HG03575 (cell line): Measurements from ENCODE around the gene ACTG2.

Source experiments
- ATAC-seq: cut with Tn5 transposase; IDR thresholded peaks from one replicate; pipeline ENCODE4 v1.9.1; 2021; ENCODE audit not compliant: unreplicated experiment, insufficient number of reproducible peaks, low FRiP score; ENCODE audit errors: extremely low read depth

The ACTG2 gene

GRCh38 chr2:73908689-73909652 lies 16.2 kb downstream of the ACTG2 start:
- no peak for ATAC-seq

- ATAC-seq = no peak
These were observed 18.2 kb downstream of the ACTG2 start for GRCh38 chr2:73910873-73911547.

- no peak for ATAC-seq
These were observed 18.9 kb downstream of the ACTG2 start for GRCh38 chr2:73911548-73912208.

- no peak for ATAC-seq
These were observed 20.7 kb downstream of the ACTG2 start for GRCh38 chr2:73913414-73914054.

- no peak for ATAC-seq
These were observed 21.9 kb downstream of the ACTG2 start for GRCh38 chr2:73914667-73915066.

GRCh38 chr2:73915437-73915993 lies 22.7 kb downstream of the ACTG2 start:
- no peak for ATAC-seq

- ATAC-seq = no peak
These were observed 23.9 kb downstream of the ACTG2 start for GRCh38 chr2:73916666-73917065.

GRCh38 chr2:73917296-73917695 lies 24.5 kb downstream of the ACTG2 start:
- ATAC-seq = no peak

- no peak for ATAC-seq
These were observed 24.9 kb downstream of the ACTG2 start for GRCh38 chr2:73917696-73918207.

GRCh38 chr2:73918856-73919255 lies 26.0 kb downstream of the ACTG2 start:
- no peak for ATAC-seq

- no peak for ATAC-seq
These were observed 26.9 kb downstream of the ACTG2 start for GRCh38 chr2:73919596-73920228.

- ATAC-seq = no peak
These were observed 28.1 kb downstream of the ACTG2 start for GRCh38 chr2:73920577-73921545.

GRCh38 chr2:73921581-73921980 lies 28.8 kb downstream of the ACTG2 start:
- ATAC-seq = no peak

GRCh38 chr2:73922681-73923080 lies 29.9 kb downstream of the ACTG2 start:
- ATAC-seq = no peak

- ATAC-seq = no peak
These were observed 32.4 kb downstream of the ACTG2 start for GRCh38 chr2:73925033-73925704.

- no peak for ATAC-seq
These were observed 33.2 kb downstream of the ACTG2 start for GRCh38 chr2:73925853-73926492.
